Activated CD8-positive, alpha-beta memory T cell treated with anti-CD3 and anti-CD28 coated beads, Interleukin-2, amount 50 U/mL, for 1 hour (primary cell): ENCODE measurements around the gene QSOX1.
"Not testable (repeated sequence)": the region's sequence is repeated elsewhere in the genome, so short reads cannot be mapped to it uniquely, and the experiment has no call there.

ENCODE experiments used
- DNase-seq: peaks from one replicate; pipeline ENCODE4 v3.0.0-alpha.2; 2020; ENCODE audit errors: extremely low read depth

QSOX1 gene, protein sequence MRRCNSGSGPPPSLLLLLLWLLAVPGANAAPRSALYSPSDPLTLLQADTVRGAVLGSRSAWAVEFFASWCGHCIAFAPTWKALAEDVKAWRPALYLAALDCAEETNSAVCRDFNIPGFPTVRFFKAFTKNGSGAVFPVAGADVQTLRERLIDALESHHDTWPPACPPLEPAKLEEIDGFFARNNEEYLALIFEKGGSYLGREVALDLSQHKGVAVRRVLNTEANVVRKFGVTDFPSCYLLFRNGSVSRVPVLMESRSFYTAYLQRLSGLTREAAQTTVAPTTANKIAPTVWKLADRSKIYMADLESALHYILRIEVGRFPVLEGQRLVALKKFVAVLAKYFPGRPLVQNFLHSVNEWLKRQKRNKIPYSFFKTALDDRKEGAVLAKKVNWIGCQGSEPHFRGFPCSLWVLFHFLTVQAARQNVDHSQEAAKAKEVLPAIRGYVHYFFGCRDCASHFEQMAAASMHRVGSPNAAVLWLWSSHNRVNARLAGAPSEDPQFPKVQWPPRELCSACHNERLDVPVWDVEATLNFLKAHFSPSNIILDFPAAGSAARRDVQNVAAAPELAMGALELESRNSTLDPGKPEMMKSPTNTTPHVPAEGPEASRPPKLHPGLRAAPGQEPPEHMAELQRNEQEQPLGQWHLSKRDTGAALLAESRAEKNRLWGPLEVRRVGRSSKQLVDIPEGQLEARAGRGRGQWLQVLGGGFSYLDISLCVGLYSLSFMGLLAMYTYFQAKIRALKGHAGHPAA

DNA sequence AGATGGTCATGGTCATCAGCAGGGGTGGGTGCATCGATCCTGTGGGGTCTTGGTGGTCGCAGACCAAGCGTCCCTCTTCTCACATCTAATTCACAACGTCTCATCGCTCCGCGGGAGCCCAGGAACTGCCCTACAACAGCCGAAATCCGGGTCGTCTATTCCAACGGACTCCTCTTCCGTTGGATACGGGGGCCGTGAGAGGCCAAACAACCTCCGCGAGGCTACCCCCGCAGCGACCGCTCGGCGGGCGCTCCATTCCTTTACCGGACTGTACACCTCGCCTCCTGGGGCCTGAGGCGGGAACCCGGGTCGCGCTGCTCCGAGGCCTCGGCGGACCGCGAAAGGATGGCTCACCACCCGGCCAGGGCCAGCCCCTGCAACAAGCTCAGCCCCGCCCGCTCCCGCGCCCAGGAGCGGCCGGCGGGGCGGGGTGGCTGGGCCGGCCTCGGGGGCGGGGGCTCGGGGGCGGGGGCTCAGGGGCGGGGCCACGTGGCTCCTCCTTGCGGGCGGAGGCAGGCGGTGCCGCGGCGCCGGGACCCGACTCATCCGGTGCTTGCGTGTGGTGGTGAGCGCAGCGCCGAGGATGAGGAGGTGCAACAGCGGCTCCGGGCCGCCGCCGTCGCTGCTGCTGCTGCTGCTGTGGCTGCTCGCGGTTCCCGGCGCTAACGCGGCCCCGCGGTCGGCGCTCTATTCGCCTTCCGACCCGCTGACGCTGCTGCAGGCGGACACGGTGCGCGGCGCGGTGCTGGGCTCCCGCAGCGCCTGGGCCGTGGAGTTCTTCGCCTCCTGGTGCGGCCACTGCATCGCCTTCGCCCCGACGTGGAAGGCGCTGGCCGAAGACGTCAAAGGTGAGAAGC is at the start of gene QSOX1:
QSOX1 (plus strand) TSS at position 545 of the 857 bp plus-strand sequence; CDS start at position 584, 39 bp downstream.
- DNase-seq: peak; percentile 50

DNA sequence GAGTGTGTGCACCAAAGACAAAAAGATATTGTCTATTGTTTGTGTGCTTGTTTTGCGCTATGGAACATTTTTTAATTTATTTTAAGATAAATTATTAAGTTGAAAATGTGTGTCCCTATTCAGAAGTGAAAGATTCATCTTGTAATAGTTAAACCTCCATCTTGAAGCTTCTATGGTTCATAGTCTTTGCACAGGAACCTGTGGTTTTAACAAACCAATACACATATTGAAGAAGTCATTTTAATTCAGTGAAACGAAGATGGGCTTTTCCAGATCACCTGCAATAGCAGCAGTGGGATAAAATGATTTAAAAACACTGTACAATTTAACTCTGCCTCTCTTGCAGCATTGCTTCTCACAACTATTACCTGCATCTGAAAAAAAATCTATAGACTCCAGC is 42.6 kb upstream of the QSOX1 start:
- DNase-seq: no peak

DNA sequence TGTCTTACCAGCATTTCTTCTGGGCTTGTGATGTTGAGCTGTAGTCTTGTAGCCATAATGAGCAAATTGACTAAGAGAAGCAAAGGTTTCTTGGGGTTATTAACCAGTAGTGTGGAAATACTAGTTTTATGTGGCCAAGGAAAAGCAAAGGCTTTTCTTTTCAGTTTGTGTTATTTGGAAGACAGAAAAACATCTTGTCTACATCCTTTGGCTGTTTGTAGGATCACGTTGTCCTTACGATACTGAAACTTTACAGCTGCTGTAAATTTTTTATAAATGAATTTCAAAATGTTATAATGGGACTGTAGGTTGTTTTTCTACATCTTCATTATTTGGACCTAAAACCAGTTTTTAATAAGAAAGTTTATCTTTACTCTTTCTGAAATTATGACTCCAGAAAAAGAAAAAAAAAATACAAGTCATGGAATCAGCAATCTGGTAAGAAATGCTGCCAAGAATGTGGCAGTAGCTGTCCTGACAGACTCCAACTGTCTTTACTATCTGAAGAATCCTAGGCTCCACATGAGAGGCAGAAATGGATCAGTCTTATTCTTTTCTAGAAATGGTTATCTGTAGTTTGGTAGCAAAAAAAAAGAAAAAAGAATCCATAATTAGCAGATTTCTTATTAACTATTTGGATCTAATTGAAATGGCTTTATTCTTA is 41.6 kb upstream of the QSOX1 start:
- no peak for DNase-seq

DNA sequence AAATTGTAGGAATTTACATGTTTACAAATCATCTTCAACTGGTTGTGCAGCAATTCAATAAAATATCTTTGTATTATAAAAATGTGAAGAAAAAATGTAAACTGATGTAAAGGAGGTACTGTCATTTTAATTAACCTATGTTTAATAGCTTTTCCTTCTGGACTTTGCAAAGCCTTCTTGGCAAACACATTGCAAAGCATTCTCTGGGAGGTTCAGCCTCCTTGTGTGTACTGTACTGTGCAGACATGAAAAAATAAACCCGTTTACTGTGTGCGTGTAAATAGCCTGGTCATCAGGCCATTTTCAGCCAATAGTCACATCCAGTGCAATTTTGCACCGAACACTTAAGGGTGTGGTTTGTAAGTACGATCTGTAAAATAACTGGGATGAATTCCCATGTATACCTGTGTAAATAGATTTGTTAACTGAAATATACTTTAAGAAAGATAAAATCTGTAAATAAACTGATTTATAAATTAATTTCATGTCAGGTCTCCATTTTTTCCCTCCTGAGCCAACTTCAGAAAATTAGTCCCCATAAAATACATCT is 40.2 kb upstream of the QSOX1 start:
- no peak for DNase-seq

DNA sequence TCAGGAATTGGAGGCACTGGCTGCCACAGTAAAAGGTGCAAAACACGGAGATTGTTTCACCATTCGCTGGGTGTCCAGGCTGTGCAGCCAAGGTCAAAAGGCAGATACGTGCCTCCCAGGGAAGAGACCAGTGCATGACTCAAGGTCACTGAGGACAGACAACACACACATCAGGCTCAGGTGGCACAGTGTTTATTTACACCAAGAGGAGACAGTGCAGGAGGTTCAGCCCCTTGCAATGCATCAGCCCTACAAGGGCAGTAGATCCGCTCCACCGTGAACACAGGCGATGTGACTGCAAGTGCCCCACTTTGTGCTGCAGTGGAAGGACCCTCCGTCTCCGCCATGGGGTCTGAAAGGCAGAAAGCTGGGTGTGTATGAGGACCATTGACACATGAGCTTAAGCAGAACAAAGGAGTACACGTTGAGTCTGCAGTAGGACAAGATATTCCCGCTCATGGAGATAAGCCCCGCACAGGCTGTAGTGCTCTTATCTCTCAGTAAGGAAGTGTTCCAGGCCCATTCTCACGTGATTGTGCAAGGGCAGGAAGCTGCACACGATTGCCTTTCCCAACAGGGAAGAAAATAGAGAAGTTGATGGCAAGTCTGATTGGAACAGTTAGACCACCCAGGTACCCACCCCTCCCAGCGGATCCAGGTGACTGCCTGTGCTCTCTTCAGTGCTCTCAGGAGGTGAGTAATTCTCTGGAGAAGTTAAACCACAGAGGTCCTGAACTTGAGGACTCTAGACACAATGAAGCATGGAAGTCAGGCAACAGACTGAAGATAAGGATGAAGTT is 37.5 kb upstream of the QSOX1 start:
- DNase-seq: no peak

DNA sequence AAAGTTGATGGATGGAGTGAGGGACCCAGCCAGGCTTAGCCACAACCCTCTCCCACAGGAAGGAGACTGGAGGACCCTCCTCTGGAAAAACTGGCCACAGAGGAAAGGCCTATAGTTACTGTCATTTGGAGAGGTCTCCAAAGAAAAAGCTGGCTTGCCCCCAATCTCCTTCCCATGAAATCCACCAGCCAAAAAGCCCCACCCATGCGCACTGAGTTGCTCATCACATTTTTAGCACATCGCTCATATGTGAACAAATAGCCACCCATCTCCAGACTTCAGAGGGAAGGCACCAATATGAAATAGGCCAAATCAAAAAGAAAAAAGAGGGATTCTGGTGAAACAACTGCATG is 36.9 kb upstream of the QSOX1 start:
- no peak for DNase-seq

DNA sequence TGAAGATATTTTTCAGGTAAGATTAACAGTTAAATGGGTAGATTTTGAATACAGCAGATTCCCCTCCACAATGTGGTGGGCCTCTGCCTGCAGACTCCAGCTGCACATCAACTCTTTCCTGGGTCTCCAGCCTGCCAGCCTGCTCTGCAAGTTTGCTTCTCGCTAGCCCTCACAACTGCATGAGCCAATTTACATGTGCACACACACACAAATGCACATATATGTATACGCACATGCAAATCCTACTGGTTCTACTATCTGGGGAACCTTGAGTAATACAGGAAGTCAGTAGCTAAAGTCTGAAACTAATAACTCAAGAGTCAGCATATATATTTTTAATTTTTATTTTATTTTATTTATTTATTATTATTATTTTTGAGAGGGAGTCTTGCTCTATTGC is 34.8 kb upstream of the QSOX1 start:
- DNase-seq: no peak

GRCh38 chr1:180123463-180123936 is 31.2 kb upstream of the QSOX1 start:
- no peak for DNase-seq

DNA sequence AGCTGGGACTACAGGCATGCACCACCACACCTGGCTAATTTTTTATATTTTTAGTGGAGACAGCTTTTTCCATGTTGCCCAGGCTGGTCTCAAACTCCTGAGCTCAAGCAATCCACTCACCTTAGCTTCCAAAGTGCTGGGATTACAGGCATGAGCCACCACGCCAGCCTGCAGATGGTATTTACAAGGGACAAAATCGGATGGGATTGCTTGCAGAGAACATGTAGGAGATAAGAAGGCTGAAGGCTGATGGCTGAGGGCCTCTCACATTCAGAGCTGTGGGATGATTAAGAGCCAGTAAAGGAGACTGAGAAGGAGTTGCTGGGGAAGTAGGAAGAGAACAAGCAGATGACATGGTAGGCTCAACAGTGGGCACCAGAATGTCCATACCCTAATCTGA is 24.0 kb upstream of the QSOX1 start:
- DNase-seq: no peak

GRCh38 chr1:180131510-180131909 is 23.2 kb upstream of the QSOX1 start:
- no peak for DNase-seq

DNA sequence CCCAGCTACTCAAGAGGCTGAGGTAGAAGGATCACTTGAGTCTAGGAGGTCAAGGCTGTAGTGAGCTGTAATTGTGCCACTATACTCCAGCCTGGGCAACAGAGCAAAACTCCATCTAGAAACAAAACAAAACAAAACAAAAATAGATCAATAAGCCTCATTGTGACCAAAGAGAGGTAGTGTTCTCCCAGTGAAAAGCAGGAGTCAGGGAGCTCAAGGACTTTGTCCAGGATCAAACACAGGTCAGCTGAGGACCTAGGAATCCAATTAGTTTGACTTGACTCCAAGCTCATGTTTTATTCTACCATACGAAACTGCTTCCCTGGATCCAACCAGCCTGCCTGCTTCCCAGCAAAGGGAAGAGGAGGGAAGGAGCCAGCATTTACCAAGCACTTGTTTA is 21.5 kb upstream of the QSOX1 start:
- no peak for DNase-seq

- not testable (repeated sequence) for DNase-seq
Measured at GRCh38 chr1:180133688-180134087, 21.0 kb upstream of the QSOX1 start.

GRCh38 chr1:180135535-180135934 is 19.1 kb upstream of the QSOX1 start:
- no peak for DNase-seq

- DNase-seq: no peak
Measured at GRCh38 chr1:180136331-180136967, 18.2 kb upstream of the QSOX1 start.

- DNase-seq: no peak
Measured at GRCh38 chr1:180136968-180137356, 17.7 kb upstream of the QSOX1 start.

GRCh38 chr1:180137776-180138175 is 16.9 kb upstream of the QSOX1 start:
- no peak for DNase-seq

DNA sequence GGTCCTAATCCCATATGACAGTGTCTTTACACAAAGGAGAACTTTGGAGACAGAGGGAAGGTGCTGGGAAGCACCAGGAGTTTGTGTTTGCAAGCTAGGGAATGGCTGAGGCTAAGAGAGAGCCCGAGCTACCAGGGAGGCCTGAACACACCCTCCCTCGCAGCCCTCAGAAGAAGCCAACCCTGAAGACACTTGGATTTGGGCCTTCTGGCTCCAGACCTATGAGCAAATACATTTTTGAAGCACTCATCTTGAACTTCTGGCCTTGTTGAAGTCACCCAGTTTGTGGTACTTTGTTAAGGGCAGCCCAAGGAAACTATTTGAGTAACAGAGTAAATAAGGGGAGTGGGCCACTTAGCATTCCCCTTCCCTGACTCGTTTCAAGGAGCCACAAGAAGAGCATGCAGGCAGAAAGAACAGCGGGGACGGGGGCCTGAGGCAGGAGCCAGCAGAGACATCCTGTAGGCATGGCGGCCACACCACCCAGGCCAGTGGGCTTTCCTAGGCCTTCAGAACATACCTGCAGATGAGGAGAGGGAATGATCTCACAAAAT is 13.2 kb upstream of the QSOX1 start:
- DNase-seq: no peak

DNA sequence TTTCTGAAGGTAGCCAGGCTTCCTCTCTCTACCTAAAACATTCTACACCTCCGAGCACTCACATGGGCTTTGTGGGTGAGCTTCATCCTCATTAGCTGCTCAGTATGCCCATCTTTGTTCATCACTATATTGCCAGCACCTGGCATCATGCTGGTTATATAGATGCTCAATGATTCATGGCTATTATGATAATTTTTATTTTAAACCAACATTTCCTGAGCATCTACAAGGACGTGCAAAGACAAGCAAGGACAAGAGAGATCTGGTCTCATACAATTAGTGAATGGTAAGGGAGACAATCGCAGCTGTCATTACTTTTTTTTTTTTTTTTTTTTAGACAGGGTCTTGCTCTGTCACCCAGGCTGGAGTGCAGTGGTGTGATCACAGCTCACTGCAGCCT is 11.3 kb upstream of the QSOX1 start:
- no peak for DNase-seq

DNA sequence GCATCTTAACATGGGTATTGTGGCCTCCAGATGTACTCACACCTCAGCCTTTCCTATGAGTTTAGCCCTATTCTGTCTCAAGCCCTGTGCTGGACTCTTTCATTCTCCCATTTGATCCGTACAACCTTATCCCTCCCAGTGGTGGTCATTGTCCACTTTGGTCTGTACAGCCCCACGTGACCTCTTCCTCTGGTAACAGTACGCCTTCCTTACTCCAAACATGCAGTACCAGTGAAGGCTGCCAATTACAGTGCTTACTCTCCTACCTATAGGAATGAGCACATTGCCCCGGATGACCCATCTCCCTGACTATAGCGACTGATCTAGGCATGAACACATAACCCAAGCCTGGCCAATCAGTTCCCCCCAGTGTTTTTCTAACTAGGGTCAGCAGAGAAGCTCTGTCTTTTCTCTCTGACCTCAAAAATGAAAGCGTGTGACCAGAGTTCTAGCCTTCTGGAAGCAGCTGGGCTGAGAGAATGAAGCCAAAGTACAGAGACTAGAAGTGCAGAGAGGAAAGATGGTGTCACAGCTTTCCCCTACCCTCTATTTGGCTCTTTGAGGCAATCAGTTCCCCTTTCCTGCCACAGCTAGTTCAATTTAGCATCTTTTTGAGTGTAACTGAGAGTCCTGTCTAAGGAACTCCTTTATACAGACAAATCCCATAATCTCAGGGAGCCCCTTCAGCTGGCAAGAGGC is 9.9 kb upstream of the QSOX1 start:
- no peak for DNase-seq
